AG04449 (cell line): ENCODE measurements around the gene CTDSP2.
"Not testable (repeated sequence)": the region's sequence is repeated elsewhere in the genome, so short reads cannot be mapped to it uniquely, and the experiment has no call there.

Experiments used
- CTCF ChIA-PET: fragments of 350-600 bp; formaldehyde crosslinking; extraction: SDS; loops from one replicate; lab custom pipeline; 2021; ENCODE audit warnings: antibody characterized with exemption; lab: Yijun Ruan, JAX
- POLR2A ChIA-PET: fragments of 400-600, 350-600 bp; formaldehyde crosslinking; extraction: SDS; loops from one replicate; lab custom pipeline; 2020; ENCODE audit warnings: antibody characterized with exemption, inconsistent platforms; lab: Yijun Ruan, JAX
- DNase-seq: peaks from one replicate; pipeline ENCODE4 v3.0.0-alpha.2; 2010; ENCODE audit warnings: low read depth, low spot score
- H3K4me3 ChIP-seq: 2 replicates; pipeline ENCODE4 v1.5.1; 2011; ENCODE audit warnings: low read depth, mild to moderate bottlenecking, control low read depth, low read length
- TF ChIP-seq, protein P1 (sequence below): IDR thresholded peaks from one replicate; pipeline ENCODE4 v1.5.1; 2011; ENCODE audit warnings: mild to moderate bottlenecking, moderate library complexity, low read length, control low read depth, inconsistent platforms; ENCODE audit not compliant: insufficient read depth; ENCODE audit errors: missing control alignments

The CTDSP2 gene

DNA sequence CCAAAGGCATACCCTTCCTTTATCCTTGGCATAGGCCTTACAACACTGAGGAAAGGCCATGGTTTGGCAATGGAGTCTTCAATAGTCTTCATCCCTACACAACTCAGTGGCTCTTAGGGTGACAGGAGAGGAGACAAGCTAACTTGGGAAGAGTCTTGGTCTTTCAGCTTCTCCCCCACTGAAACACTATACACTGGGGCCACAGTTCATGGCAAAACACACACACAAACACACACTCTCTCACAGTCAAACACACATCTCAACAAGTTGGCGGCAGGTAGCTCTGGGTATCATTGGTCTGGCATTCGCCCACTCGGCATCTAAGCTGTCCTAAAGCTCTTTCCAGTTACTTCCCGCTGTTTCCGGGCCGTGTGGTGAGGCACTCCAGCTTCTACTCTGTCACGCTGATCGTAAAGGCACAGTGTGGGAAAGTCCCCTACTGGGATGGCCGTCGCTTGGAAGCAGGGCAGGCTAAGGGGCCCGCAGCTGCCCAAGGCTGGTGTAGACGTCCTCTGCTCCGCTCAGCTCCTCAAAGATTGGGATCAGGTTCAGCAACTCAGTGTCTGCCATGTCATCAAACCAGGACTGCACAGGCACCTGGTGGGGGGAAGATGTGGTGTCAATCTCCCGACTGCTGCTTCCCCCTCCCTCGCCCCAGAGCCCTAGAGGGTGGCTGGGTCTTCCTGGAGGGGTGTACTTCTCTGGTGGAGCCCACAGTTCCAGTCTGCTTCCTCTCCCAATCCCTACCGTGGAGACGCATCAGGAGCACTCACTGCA lies 23.2 kb downstream of the CTDSP2 start:
- H3K4me3 ChIP-seq = no peak overlapping the region
- TF ChIP-seq, protein P1, sequence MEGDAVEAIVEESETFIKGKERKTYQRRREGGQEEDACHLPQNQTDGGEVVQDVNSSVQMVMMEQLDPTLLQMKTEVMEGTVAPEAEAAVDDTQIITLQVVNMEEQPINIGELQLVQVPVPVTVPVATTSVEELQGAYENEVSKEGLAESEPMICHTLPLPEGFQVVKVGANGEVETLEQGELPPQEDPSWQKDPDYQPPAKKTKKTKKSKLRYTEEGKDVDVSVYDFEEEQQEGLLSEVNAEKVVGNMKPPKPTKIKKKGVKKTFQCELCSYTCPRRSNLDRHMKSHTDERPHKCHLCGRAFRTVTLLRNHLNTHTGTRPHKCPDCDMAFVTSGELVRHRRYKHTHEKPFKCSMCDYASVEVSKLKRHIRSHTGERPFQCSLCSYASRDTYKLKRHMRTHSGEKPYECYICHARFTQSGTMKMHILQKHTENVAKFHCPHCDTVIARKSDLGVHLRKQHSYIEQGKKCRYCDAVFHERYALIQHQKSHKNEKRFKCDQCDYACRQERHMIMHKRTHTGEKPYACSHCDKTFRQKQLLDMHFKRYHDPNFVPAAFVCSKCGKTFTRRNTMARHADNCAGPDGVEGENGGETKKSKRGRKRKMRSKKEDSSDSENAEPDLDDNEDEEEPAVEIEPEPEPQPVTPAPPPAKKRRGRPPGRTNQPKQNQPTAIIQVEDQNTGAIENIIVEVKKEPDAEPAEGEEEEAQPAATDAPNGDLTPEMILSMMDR = no peak
- ChIA-PET CTCF (interaction anchor here (0.8 to 9.0 kb wide), 4 partner anchors 9 to 81 kb away, joined by 3 to 137 read pairs (median 14); no protein-coding TSS in a partner anchor), POLR2A (interaction anchor here (0.8 kb wide), 1 partner anchor 11 kb away, joined by 3 read pairs; no protein-coding TSS in a partner anchor)
- DNase-seq = no peak

DNA sequence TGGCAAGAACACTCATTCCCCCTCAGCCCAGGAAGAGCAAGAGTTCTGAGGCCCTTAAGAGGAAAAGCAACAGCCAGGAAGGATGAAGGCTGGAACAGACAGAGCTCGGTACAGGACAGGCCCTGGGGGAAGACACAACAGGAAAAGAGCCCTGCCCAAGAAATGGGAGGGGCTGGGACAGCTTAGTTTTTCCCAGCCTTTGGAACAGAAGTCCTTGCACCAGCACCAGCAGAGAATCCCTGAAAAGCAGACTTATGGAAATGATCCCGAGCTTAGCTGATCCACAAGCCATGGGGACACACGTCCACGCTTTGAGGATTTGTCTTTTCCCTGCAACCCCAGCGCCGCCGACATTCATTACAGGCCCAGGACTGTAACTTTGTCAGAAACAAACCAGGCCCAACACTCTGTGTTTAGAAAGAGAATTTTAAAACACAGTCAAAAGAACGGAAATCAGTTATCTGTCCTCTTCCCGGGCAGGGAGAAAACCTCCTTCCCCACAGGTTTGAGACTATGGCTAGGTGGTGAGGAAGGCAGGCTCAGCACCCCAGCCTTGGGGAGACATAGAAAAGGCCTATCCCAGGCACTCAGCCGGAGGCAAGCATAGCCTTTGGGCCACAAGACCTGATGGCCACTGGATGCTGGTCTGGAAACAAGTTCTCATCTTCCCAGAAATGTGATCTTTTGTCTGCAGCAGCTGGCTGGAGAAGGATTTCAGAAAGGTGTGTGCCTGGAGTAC lies 24.0 kb downstream of the CTDSP2 start:
- POLR2A ChIA-PET = interaction anchor here (0.8 kb wide), 1 partner anchor 10 kb away, joined by 3 read pairs; no protein-coding TSS in a partner anchor
- TF ChIP-seq, protein P1 = no peak
- no peak for DNase-seq

DNA sequence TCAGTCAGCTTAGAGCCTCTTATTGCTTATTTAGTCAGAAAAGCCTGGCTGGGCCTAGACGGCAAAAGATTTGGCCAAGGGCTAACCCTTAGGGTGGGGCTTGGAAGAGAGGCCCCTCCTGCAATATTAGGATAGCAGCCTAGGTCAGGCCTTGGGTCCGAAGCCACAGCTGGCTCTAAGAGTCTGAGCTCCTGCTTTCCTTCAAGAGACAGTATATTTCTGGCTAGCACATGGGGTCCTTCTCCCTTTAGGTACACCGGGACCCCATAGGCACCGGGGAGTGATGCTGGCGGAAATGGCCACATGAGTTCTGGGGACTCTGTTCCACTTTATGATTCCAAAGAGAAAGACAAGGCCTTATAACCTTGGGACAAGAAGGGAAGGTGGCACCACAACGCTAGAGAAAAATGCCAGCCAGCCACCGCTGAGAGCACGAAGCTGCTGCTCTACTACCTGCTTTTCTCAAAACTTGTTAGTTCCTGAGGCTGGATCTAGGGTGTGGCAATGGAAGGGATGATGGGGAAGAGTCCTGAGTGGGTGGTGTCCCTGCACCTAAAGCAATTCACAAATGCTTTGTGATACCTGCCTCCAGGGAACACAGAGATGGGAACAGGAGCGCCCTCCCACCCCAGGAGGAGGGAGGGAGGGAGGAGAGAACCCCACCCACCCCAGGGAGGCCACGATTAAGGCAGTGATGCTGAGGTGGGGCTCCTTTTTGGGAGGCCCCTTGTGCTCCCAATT lies 24.9 kb downstream of the CTDSP2 start:
- H3K4me3 ChIP-seq = no peak overlapping the region
- POLR2A ChIA-PET = interaction anchor here (0.6 kb wide), 1 partner anchor 23 kb away, joined by 3 read pairs; no protein-coding TSS in a partner anchor
- no peak for DNase-seq
- TF ChIP-seq, protein P1 = no peak
- CTCF ChIA-PET = interaction anchor here (1.1 to 13.9 kb wide), 6 partner anchors 8 to 83 kb away, joined by 4 to 163 read pairs (median 14); no protein-coding TSS in a partner anchor

More for the DNA sequence above, 24.0 kb downstream of the CTDSP2 start:
- no peak overlapping the region for H3K4me3 ChIP-seq
- CTCF ChIA-PET = interaction anchor here (0.8 to 9.0 kb wide), 4 partner anchors 10 to 81 kb away, joined by 3 to 137 read pairs (median 14); no protein-coding TSS in a partner anchor

DNA sequence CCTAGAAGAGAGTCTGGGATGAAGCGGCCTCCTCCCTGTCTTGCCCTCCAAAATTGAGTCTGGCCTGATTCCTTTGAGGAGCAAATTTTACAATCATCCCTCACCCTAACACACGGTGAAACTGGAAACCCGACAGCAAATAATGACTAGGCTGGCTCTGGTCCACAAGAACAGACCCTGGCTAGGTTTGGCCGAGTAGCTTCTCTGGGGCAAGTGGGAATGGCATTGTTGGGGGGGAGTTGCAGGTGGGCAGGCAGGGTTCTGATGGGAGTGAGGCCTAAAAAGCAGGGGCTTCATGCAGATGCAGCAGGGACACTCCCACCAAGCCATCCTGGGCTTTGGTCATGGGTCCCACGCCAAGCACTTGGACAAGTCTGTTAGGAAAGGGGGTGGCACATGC lies 25.5 kb downstream of the CTDSP2 start:
- H3K4me3 ChIP-seq, DNase-seq: not testable (repeated sequence)
- ChIA-PET POLR2A (interaction anchor here (0.6 kb wide), 1 partner anchor 24 kb away, joined by 3 read pairs; no protein-coding TSS in a partner anchor), CTCF (interaction anchor here (1.1 to 13.9 kb wide), 4 partner anchors 9 to 84 kb away, joined by 4 to 163 read pairs (median 8); no protein-coding TSS in a partner anchor)

DNA sequence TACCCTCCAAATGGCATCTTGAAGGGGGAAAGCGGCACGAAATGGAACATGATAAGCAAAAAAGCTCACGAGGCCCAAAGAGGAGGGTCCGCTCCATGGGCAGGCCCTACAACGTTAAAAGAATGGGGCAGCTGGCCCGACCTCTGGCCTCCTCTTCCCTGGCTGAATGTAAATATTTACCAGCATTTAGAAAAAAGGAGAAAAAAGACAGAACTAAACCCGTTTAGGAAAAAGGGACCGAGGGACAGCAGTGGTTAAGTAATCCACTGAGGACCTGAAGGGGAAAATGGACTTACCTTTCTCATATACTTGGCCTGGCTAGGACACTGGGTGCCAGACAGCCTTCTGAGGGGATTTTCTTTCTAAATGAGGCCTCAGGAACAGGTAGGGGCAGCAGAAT lies 26.4 kb downstream of the CTDSP2 start:
- DNase-seq, H3K4me3 ChIP-seq, POLR2A ChIA-PET: not testable (repeated sequence)
- CTCF ChIA-PET = interaction anchor here (13.9 to 28.9 kb wide), 2 partner anchors 18 to 88 kb away, joined by 163 to 478 read pairs; no protein-coding TSS in a partner anchor

DNA sequence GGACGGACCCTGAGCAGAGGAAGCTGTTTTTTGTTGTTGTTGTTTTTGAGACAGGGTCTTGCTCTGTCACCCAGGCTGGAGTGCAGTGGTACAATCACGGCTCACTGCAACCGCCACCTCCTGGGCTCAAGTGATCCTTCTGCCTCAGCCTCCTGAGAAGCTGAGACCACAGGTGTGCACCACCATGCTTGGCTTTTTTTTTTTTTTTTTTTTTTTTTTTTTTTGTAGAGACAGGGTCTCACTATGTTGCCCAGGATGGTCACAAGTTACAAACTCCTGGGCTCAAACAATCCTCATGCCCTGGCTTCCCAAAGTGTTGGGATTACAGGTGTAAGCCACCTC lies 28.6 kb downstream of the CTDSP2 start:
- not testable (repeated sequence) for H3K4me3 ChIP-seq, DNase-seq
- ChIA-PET POLR2A (interaction anchor here (0.8 to 1.9 kb wide), 2 partner anchors 29 to 79 kb away, joined by 3 to 12 read pairs; partner anchors contain the start of gene CTDSP2), CTCF (interaction anchor here (0.8 to 28.9 kb wide), 7 partner anchors 12 to 90 kb away, joined by 3 to 478 read pairs (median 7); partner anchors contain the start of gene TSFM)
